GM23338 (cell line): ENCODE results near the gene DPYSL5. TPM values are rescaled to one million over a fixed set of nuclear protein-coding genes. Genes with fewer than 3 reads are reported as not detected.

Source experiments
- ATAC-seq: fragments of 200-7000 bp; cut with Tn5 transposase; 3 replicates; pipeline ENCODE4 v1.9.1; 2020
- DNase-seq: peaks from one replicate; pipeline ENCODE4 v3.0.0-alpha.2; 2015; ENCODE audit warnings: low spot score
- H2AFZ ChIP-seq: fragments of 200-600 bp; sonication (generic); 2 replicates; pipeline ENCODE4 v1.8.0; 2016; ENCODE audit warnings: antibody characterized with exemption, mild to moderate bottlenecking, moderate library complexity
- H3F3A ChIP-seq: fragments of 200-600 bp; sonication (generic); replicated peaks from 2 replicates; pipeline ENCODE4 v1.8.0; 2017; ENCODE audit warnings: antibody characterized with exemption, mixed run types, low read depth
- H3K27ac ChIP-seq: fragments of 200-600 bp; sonication (generic); 2 replicates; pipeline ENCODE4 v1.6.1; 2016; ENCODE audit warnings: low read depth
- H3K27me3 ChIP-seq: fragments of 200-600 bp; sonication (generic); 2 replicates; pipeline ENCODE4 v1.8.0; 2016; ENCODE audit warnings: mild to moderate bottlenecking, mixed run types, moderate library complexity; ENCODE audit not compliant: insufficient read depth
- H3K36me3 ChIP-seq: fragments of 200-600 bp; sonication (generic); 2 replicates; pipeline ENCODE4 v1.8.0; 2016; ENCODE audit warnings: mild to moderate bottlenecking; ENCODE audit not compliant: insufficient read depth
- H3K4me1 ChIP-seq: fragments of 200-600 bp; sonication (generic); 2 replicates; pipeline ENCODE4 v1.8.0; 2016; ENCODE audit warnings: mild to moderate bottlenecking, moderate library complexity; ENCODE audit not compliant: insufficient read depth
- H3K4me2 ChIP-seq: fragments of 200-600 bp; sonication (generic); 2 replicates; pipeline ENCODE4 v1.7.1; 2017; ENCODE audit warnings: mixed run types
- H3K4me3 ChIP-seq: fragments of 200-600 bp; sonication (generic); 2 replicates; pipeline ENCODE4 v1.6.1; 2016; ENCODE audit warnings: mixed run types
- H3K79me2 ChIP-seq: fragments of 200-600 bp; sonication (generic); replicated peaks from 2 replicates; pipeline ENCODE4 v1.8.0; 2017; ENCODE audit warnings: mild to moderate bottlenecking; ENCODE audit not compliant: insufficient read depth
- H3K9me2 ChIP-seq: fragments of 200-600 bp; sonication (generic); 2 replicates; pipeline ENCODE4 v1.8.0; 2017; ENCODE audit not compliant: insufficient read depth
- H4K20me1 ChIP-seq: fragments of 200-600 bp; sonication (generic); replicated peaks from 2 replicates; pipeline ENCODE4 v1.8.0; 2017; ENCODE audit warnings: mild to moderate bottlenecking; ENCODE audit not compliant: insufficient read depth
- H3K27ac Mint-ChIP-seq: 2 replicates; pipeline ENCODE4 v1.8.0; 2020; ENCODE audit warnings: inconsistent platforms, mild to moderate bottlenecking, moderate library complexity, mixed read lengths
- H3K27me3 Mint-ChIP-seq: 3 replicates; pipeline ENCODE4 v1.8.0; 2022; ENCODE audit warnings: low read depth, mild to moderate bottlenecking, moderate library complexity, mixed read lengths, inconsistent platforms; ENCODE audit not compliant: insufficient read depth, poor library complexity
- H3K36me3 Mint-ChIP-seq: 3 replicates; pipeline ENCODE4 v1.8.0; 2021; ENCODE audit warnings: low read depth, mild to moderate bottlenecking, inconsistent platforms, moderate library complexity, mixed read lengths
- H3K4me1 Mint-ChIP-seq: 3 replicates; pipeline ENCODE4 v1.8.0; 2020; ENCODE audit warnings: mild to moderate bottlenecking, inconsistent platforms, mixed read lengths
- H3K4me3 Mint-ChIP-seq: 3 replicates; pipeline ENCODE4 v1.8.0; 2021; ENCODE audit warnings: moderate library complexity, mild to moderate bottlenecking, inconsistent platforms, mixed read lengths
- H3K9me3 Mint-ChIP-seq: 3 replicates; pipeline ENCODE4 v1.8.0; 2020; ENCODE audit warnings: moderate library complexity, mild to moderate bottlenecking, inconsistent platforms, mixed read lengths
- EZH2 ChIP-seq: fragments of 200-600 bp; sonication (generic); IDR thresholded peaks from one replicate; pipeline ENCODE4 v1.8.0; 2017; ENCODE audit warnings: antibody characterized with exemption, mild to moderate bottlenecking, low read depth; ENCODE audit not compliant: unreplicated experiment
- EZH2phosphoT487 ChIP-seq: fragments of 200-600 bp; sonication (generic); IDR thresholded peaks from one replicate; pipeline ENCODE4 v1.8.1; 2018; ENCODE audit warnings: antibody characterized with exemption; ENCODE audit not compliant: unreplicated experiment
- POLR2AphosphoS5 ChIP-seq: IDR thresholded peaks from 2 replicates; pipeline ENCODE4 v1.6.1; 2016; ENCODE audit warnings: antibody characterized with exemption, low read depth
- STAT1 ChIP-seq: IDR thresholded peaks from one replicate; pipeline ENCODE4 v1.6.1; 2016; ENCODE audit warnings: antibody characterized with exemption; ENCODE audit not compliant: unreplicated experiment
- ZNF114 ChIP-seq: fragments of 250-450 bp; sonication (Bioruptor Pico); IDR thresholded peaks from 2 replicates; pipeline ENCODE4 v1.5.0; 2020; ENCODE audit warnings: mild to moderate bottlenecking, moderate library complexity
- ZNF331 ChIP-seq: fragments of 250-450 bp; sonication (Bioruptor Pico); IDR thresholded peaks from 2 replicates; pipeline ENCODE4 v1.5.0; 2020; ENCODE audit warnings: low read depth, mild to moderate bottlenecking, moderate library complexity
- polyA plus RNA-seq: library from polyadenylated mRNA; unstranded; fragments of >200 nt; fragmentation: Nextera tagmentation; extraction: Ambion mirVana; gene quantifications from 2 replicates; pipeline ENCODE4 v1.2.1, GENCODE V29; 2016
- total RNA-seq: library from RNA; depleted of rRNA; stranded (reverse); fragments of >200 nt; shearing (Covaris generic); gene quantifications from 2 replicates; pipeline ENCODE4 v1.2.3, GENCODE V29; 2014
- TF ChIP-seq, protein P1 (sequence below): IDR thresholded peaks from one replicate; pipeline ENCODE4 v1.6.1; 2018; ENCODE audit warnings: antibody characterized with exemption; ENCODE audit not compliant: unreplicated experiment
- TF ChIP-seq, protein P2 (sequence below): fragments of 250-450 bp; sonication (Bioruptor Pico); IDR thresholded peaks from 2 replicates; pipeline ENCODE4 v1.5.0; 2020; ENCODE audit warnings: mild to moderate bottlenecking, moderate library complexity

Gene DPYSL5
- total and polyA plus RNA-seq, 2 experiments from 2014 or later = 3.1 to 8.1 TPM

DNA sequence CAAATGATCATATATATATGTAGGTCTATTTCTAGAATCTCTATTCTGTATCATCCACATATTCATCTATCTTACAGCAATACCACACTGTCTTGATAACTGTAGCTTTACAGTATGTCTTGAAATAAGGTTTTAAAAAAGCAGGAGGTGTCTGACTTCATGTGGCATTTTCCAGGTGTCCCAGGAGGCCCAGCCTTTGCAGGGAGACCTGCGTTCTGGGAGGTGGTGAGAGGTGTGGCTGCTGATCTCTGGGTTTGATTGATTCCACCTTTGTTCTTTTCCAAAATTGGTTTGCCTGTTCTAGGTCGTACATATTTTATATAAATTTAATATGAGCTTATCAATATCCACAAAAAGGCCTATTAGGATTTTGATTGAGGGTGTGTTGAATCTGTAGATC, 26.6 kb downstream of the DPYSL5 start:
- H3K27me3 ChIP-seq = peaks cover 41% of the 10 kb centered on the region
- H3K79me2 ChIP-seq = no peaks in the 10 kb centered on the region
- Mint-ChIP-seq H3K4me1 (no peaks in the 10 kb centered on the region), H3K27me3 (peaks cover 5% of the 10 kb centered on the region), H3K36me3 (no peaks in the 10 kb centered on the region), H3K27ac (no peak overlapping the region), H3K4me3 (no peak overlapping the region), H3K9me3 (no peaks in the 10 kb centered on the region; the same call in 2 of the 3 replicates)
- TF ChIP-seq EZH2phosphoT487 (no peak), ZNF114 (no peak), ZNF331 (CRISPR knock-in tag) (no peak), STAT1 (no peak), POLR2AphosphoS5 (no peak), EZH2 (no peak)
- TF ChIP-seq, protein P1, sequence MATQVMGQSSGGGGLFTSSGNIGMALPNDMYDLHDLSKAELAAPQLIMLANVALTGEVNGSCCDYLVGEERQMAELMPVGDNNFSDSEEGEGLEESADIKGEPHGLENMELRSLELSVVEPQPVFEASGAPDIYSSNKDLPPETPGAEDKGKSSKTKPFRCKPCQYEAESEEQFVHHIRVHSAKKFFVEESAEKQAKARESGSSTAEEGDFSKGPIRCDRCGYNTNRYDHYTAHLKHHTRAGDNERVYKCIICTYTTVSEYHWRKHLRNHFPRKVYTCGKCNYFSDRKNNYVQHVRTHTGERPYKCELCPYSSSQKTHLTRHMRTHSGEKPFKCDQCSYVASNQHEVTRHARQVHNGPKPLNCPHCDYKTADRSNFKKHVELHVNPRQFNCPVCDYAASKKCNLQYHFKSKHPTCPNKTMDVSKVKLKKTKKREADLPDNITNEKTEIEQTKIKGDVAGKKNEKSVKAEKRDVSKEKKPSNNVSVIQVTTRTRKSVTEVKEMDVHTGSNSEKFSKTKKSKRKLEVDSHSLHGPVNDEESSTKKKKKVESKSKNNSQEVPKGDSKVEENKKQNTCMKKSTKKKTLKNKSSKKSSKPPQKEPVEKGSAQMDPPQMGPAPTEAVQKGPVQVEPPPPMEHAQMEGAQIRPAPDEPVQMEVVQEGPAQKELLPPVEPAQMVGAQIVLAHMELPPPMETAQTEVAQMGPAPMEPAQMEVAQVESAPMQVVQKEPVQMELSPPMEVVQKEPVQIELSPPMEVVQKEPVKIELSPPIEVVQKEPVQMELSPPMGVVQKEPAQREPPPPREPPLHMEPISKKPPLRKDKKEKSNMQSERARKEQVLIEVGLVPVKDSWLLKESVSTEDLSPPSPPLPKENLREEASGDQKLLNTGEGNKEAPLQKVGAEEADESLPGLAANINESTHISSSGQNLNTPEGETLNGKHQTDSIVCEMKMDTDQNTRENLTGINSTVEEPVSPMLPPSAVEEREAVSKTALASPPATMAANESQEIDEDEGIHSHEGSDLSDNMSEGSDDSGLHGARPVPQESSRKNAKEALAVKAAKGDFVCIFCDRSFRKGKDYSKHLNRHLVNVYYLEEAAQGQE = no peak
- TF ChIP-seq, protein P2, sequence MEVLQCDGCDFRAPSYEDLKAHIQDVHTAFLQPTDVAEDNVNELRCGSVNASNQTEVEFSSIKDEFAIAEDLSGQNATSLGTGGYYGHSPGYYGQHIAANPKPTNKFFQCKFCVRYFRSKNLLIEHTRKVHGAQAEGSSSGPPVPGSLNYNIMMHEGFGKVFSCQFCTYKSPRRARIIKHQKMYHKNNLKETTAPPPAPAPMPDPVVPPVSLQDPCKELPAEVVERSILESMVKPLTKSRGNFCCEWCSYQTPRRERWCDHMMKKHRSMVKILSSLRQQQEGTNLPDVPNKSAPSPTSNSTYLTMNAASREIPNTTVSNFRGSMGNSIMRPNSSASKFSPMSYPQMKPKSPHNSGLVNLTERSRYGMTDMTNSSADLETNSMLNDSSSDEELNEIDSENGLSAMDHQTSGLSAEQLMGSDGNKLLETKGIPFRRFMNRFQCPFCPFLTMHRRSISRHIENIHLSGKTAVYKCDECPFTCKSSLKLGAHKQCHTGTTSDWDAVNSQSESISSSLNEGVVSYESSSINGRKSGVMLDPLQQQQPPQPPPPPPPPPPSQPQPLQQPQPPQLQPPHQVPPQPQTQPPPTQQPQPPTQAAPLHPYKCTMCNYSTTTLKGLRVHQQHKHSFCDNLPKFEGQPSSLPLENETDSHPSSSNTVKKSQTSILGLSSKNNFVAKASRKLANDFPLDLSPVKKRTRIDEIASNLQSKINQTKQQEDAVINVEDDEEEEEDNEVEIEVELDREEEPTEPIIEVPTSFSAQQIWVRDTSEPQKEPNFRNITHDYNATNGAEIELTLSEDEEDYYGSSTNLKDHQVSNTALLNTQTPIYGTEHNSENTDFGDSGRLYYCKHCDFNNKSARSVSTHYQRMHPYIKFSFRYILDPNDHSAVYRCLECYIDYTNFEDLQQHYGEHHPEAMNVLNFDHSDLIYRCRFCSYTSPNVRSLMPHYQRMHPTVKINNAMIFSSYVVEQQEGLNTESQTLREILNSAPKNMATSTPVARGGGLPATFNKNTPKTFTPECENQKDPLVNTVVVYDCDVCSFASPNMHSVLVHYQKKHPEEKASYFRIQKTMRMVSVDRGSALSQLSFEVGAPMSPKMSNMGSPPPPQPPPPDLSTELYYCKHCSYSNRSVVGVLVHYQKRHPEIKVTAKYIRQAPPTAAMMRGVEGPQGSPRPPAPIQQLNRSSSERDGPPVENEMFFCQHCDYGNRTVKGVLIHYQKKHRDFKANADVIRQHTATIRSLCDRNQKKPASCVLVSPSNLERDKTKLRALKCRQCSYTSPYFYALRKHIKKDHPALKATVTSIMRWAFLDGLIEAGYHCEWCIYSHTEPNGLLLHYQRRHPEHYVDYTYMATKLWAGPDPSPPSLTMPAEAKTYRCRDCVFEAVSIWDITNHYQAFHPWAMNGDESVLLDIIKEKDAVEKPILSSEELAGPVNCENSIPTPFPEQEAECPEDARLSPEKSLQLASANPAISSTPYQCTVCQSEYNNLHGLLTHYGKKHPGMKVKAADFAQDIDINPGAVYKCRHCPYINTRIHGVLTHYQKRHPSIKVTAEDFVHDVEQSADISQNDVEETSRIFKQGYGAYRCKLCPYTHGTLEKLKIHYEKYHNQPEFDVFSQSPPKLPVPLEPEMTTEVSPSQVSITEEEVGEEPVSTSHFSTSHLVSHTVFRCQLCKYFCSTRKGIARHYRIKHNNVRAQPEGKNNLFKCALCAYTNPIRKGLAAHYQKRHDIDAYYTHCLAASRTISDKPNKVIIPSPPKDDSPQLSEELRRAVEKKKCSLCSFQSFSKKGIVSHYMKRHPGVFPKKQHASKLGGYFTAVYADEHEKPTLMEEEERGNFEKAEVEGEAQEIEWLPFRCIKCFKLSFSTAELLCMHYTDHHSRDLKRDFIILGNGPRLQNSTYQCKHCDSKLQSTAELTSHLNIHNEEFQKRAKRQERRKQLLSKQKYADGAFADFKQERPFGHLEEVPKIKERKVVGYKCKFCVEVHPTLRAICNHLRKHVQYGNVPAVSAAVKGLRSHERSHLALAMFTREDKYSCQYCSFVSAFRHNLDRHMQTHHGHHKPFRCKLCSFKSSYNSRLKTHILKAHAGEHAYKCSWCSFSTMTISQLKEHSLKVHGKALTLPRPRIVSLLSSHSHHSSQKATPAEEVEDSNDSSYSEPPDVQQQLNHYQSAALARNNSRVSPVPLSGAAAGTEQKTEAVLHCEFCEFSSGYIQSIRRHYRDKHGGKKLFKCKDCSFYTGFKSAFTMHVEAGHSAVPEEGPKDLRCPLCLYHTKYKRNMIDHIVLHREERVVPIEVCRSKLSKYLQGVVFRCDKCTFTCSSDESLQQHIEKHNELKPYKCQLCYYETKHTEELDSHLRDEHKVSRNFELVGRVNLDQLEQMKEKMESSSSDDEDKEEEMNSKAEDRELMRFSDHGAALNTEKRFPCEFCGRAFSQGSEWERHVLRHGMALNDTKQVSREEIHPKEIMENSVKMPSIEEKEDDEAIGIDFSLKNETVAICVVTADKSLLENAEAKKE (CRISPR knock-in tag) = no peak
- ATAC-seq = no peak
- H3K36me3 ChIP-seq = no peaks in the 10 kb centered on the region
- no peak overlapping the region for H3K4me3 ChIP-seq
- no peaks in the 10 kb centered on the region for H3F3A ChIP-seq
- H2AFZ ChIP-seq = no peak overlapping the region
- no peak for DNase-seq
- no peaks in the 10 kb centered on the region for H3K9me2 ChIP-seq
- H3K4me2 ChIP-seq = no peak overlapping the region
- no peaks in the 10 kb centered on the region for H3K4me1 ChIP-seq
- peaks cover 12% of the 10 kb centered on the region for H4K20me1 ChIP-seq
- H3K27ac ChIP-seq = no peak overlapping the region
